Dedifferentiated amniotic fluid mesenchymal stem cell (primary cell): Measurements from ENCODE around the gene ARHGAP24.

Experiments used
- DNase-seq: peaks from one replicate; pipeline ENCODE4 v3.0.0-alpha.2; 2016; ENCODE audit errors: extremely low spot score

Gene ARHGAP24

DNA sequence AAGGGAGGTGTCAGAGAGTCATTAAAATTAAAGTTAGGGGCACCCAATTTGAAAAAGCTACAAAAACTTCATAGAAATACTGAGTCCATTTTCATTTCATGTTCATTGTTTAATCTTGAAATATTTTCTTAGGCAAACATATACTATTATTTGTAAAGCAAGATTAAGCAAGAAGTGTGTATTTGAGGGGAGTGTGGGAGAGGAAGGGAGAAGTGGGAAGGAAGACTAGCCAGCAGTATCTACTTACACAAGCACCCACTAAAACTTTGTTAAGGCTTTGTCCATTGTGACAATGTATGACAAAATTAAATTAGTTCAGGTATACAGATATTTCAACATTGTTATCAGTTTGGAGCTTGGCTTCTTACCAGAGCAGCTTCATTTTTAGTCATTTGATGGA, 222.9 kb downstream of the ARHGAP24 start:
- no peak for DNase-seq

DNA sequence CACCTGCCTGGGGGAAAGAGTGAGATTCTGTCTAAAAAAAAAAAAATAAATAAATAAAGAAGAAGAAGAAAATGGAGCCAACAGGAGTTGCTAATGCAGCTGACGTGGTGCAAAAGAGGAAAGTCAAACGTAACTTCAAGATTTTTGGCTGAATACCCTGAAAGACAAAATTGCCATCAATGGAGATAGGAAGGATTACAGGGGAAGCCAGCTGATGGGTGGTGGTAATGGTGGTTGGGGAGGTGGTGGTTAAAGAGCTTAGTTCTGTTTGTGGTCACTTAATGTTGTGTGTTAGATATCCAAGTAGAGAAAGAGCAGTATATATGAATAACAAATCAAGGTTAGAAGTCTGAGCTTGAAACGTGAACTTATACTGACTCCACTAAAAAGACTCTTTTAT, 225.4 kb downstream of the ARHGAP24 start:
- no peak for DNase-seq

DNA sequence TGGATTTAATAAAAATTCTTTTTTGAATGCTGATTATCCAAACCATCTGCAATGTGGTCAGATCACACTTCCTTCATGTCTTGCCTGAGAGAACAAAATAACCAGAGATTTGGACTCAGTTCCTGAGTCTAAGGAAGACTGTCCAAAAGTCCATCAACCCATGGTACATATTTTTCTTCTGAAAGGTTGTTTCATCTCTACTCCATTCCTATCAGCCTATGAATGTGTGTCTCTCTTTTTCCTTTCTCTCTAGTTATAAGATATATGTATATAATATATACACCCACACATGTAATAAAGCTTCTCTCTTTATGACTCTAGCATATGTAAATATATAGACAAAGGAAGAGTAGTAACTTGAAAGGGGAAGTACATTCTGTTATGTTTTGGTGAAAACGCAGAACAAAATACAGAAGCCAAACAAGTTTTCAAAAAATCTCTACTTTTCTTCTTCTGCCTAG, 226.9 kb downstream of the ARHGAP24 start:
- no peak for DNase-seq

DNA sequence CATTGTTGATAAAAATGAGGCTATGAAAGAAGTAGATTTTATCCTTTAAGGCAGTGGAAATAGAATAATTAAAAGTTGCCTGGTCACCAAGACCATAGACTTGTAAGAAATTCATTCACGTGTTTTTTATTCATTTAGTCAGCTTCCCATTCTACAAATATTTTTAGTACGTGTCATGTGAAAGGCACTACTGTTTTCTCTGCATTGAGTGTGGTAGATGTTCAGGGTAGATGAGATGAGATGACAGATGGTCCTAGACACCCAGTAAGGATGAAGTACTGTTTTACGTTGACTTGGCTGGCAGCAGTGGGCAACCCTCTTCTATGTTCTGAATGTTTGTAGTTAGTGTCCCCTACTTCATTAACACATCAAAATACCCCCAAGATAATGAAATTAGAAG, 228.1 kb downstream of the ARHGAP24 start:
- DNase-seq, result no peak

DNA sequence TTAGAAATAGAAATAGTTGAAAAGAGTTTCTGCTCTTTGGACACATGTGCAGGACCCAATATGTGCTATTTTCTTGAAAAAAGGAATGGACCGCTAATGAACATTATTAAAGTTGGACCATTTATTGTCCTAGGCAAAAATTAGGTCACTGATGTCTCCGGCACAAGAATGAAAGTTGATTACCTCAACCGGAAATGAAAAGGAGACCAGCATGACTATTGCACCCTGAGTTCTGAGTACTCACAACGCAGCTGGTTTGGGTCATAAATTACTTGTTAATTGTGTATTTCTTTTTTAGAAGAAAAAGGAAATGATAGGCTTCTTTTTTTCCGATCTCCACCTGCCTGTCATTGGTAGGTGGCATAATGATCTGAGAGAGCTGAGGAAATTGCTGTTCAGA, 232.7 kb downstream of the ARHGAP24 start:
- no peak for DNase-seq

DNA sequence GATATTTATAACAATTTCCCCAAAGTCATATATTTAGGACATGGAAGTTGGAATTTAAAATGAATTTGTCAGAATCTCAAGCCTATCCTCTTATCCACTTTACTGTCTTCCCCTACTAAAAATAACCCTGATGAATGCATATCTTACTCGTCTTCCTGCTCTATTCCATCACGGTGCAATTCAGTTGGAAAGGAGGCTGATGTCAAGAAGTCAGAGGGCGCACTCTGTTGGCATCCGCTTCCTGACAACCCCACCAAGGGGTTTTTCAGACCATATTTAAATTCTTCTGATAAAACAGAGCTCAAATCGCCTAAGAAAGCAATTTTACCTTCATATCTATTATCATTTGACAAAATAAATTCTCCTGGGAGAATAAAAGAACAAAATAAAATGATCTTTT, 233.5 kb downstream of the ARHGAP24 start:
- no peak for DNase-seq

DNA sequence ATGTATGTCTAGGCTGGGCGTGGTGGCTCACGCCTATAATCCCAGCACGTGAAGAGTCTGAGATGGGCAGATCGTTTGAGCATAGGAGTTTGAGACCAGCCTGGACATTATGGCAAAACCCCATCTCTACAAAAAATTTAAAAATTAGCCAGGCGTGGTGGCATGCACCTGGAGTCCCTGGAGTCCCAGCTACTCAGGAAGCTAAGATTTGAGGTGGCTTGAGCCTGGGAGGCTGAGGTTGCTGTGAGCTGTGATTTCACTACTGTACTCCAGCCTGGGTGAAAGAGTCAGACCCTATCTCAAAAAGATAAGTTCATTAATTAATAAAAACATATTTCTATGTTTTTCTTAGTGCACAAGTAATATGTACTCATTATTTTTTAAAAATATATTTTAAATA, 238.1 kb downstream of the ARHGAP24 start:
- no peak for DNase-seq

DNA sequence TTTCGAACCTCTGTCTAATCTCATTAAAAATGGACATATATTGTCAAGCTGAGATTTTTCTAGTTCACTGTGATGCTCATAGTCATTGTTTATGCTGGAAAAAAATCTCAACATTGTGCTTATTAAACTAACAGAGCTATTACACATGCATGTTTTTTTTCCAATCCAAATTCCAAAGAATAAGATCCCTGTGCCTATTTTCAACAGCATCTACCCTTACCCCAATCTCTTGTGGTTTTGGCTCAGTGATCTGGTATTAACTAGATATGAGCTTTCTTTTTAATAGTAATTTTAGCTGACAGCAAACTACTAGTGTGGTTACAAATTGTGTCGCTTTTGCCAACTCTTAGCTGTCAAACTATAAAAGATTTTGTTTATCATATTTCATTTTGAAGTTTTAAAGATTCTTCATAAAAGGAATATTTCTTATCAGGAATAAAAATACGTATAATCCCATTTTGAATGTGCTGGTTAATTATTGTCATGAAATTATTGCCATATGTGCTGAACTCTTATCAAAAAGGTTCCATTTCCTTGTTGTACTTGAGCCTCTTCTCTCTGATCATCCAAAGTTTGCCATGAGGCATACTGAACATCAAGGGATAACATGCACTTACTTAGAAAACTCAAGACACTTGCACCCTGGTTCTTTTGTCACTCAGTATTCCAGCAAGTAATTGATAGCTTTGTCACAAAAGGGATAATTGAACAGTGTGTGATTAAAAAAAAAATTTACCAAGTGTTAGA, 241.2 kb downstream of the ARHGAP24 start:
- peak; percentile 25 for DNase-seq

DNA sequence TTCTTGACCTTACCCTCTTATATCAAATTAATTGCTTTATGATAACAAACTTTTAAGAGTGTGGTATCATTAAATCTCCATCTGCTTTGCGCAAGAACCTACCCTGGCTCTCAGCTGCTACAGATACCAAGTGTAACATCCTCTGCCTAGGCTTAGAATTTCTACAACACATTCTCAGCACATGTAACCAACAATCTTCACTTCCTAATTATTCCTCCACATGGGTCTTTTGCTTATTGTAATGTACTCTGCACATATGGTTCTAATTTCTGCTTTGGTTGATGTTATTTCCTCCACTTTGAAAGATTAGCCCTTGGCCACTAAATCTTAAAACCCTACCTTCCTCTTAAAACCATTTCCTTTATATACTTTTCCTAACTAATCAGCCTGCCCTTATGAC, 242.4 kb downstream of the ARHGAP24 start:
- peak; percentile 21 for DNase-seq

DNA sequence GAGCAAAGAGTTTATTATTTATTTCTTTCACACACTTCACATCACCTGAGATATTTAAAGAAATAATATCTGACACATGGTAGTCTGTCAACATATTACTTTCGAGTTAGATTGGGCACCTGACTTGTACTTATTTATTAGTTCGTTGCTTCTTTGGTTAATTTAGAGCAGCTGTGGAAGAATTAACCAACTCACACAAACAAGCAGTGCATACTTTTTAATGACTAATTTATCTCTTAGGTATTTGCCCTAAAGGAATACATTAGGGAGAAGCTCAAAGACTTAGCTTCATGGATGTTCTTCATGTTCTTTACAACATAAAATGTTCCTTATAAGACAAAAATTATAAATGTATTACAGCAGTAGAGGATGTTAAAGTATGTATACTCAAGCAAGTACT, 242.9 kb downstream of the ARHGAP24 start:
- no peak for DNase-seq

DNA sequence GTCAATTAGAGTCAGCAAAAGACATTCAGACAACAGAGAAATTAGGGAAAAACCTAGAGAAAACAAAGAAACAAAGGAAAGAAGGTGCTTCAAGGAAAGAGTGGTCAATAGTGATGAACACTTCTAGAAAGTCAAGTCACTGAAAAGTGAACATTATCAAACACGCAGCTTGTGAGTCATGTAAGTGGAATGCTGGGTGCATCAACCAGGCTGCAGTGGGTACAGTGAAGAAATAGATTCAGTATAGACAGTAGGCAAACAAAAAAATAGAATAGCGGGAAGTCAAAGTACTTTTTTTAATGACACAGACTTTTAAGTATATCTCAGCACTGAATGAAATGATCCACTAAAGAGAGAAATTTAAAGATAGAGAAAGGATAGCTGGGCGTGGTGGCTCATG, 245.8 kb downstream of the ARHGAP24 start:
- DNase-seq, result no peak

DNA sequence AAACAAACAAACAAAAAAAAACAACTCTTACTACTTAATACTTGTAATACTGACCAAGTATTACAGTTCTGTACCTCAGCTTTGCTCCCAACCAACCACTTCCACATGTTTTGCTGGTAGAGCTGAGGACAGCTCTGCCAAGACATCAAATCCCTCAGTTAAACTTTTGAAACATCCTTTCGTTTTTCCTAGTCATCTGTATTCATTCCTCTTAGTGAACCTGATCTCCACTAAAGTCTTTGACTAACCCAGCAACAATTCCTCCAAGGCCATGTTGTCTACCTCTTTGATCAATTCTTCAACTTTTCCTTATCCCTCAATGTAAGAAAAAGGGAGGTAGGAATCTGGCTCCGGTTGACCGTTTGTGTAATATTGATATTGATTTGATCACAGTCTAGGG, 247.5 kb downstream of the ARHGAP24 start:
- no peak for DNase-seq

DNA sequence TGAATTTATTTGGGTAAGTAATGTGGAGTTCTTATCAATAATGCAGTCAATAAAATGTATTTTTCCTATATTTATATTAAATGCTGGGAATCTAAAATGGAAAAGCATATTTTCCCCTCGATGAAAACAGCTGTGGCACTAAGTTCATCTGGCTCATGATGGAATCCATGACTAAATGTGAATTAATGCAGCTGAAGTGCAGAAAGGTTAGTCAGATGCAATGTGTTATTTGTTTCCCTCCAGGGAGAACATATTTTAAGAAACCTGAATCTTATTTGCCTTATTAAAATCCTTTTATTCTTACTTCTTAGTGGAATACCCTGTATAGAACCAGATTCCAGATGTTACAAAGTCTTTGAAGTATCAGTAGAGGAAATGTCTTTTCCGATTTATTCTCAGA, 247.9 kb downstream of the ARHGAP24 start:
- DNase-seq, result no peak

DNA sequence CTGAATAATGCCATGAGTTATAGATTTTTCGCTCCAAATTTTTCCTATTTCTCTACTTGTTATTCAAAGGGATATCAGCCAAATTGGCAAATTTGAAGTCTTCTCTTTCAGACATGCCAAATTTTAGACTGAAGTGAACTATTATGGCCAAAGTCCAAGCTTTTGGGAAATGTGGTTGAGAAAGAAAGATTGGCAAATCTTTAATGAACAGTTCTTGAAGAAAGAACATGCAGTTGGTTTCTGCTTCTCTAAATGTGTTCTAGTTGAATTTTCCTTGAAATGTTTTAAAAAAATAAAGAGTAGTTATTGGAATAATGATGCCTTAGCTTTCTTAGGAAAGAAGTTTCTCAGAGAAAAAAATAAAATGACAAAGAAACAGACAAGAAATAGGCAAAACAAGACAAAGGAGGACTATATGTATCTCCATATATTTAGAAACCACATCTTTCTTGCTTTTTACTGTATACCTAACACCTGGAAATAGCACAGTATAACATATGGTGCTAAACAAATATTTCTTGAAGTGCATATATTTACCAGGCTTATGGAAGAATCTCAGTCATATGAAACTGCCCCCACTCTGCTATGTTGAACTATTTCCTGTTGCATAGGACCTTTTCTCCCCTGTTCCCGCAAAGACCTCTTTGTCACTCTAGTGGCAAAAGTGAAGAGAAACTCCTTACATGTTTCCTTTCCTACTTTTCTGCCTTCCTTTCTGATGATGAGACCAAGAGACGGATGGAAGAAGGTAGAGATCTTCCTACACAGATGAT, 250.0 kb downstream of the ARHGAP24 start:
- no peak for DNase-seq

DNA sequence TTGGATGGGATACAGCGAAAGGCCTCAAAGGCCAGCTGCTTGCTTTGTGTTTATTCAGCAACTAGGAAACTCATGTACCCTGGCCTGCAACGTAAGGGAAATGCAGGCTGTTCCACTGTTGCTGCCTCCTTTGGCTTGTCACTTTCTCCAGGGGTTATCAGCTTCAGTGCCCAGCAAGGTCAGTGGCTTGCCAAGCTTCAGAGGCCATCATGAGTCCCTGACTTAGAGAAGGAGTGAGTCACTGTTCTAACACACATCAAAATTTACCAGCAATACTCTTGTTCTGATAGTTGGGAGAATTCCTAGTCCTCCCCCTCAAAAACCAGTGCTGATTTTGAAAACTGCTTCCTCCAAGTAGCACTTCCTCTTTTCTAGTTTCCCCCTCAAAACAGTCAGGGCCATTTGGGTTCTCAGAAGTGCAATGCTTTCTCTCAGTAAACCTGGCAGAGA, 250.8 kb downstream of the ARHGAP24 start:
- no peak for DNase-seq

DNA sequence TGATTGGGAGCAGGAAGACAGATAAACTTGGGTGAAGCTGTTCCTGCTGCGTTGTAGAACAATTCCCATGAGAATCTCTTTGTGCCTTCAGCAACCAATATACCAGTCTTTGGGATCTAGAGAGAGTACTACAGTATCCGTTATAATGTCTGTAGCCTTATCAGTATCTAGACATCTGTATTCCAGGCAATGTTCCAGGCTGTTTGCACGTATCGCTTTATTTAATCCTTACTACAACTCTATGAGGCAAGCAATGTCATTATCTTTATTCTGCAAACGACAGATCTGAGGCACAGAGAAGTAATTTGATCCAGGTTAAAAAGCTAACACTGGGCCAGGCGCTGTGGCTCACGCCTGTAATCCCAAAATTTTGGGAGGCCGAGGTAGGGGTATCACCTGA, 251.6 kb downstream of the ARHGAP24 start:
- no peak for DNase-seq

DNA sequence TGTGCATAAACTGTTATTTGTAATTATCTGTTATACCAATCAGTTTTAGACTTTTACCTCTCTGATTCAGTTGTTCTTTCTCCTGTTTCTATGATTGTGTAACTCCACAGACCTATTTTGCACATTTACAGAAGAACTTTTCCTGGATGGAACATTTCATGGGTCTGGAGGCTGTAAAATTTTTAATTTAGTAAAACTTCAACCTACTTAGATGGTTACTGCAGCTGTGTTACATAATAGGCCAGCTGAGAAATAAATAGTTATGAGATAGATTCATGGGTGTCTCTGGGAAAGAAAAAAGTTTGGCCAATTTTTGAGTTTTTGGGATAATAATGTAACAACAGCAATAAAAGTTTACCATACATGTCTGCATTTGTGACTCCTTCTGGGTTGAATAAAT, 253.5 kb downstream of the ARHGAP24 start:
- no peak for DNase-seq

DNA sequence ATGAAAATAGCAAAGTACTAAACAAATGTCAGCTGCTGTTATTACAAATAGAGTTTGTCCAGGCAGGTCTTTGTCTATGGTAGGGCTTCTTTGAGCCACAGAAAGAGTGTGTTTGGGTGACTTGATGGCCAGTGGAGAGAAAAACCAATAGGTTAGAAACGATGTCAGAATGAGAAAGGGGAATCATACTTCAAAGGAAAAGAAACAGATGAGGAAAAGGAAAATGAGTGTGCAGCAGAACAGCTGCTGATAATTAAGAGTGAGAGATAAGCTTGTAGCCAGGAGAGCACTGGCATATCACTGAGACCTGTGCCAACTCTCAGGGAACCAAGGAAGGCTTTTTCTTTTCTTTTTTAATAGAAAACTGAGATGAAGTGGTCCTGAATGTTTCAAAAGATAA, 257.2 kb downstream of the ARHGAP24 start:
- DNase-seq, result no peak

DNA sequence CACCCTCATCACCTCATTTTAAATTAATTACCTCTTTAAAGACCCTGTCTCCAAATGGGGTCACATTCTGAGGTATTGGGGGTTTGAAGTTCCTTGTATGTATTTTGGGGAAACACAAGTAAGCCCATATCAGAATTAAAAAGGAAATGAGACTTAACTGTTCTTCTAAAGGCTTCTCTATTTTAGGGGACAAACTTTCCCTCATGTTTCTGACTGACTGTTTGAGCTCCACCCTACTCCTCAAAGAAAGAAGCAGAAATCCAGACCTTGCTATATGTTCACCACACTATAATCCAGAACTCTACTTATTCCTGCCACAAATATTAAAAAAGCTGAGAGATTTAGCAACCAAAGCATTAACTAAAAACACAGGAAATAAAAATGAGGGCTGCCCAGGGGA, 258.8 kb downstream of the ARHGAP24 start:
- no peak for DNase-seq

DNA sequence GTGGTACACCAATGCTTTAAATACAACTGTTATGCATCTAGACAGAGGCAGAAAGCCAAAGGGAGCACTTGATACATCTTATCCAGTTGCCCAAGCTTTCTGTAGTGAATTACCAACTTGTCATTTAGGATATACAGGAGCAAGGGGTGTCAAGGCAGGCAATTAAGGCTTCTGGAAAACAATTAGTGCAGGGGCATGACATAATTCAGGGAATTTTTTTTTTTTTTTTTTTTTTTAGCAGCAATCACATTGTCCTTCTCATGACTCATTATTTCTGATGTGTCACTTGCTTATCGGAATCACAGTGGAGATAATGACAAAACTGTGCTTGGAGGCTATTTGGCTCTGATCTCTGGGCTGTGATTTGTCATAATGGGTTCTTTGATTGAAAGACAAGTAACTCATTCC, 259.5 kb downstream of the ARHGAP24 start:
- no peak for DNase-seq

DNA sequence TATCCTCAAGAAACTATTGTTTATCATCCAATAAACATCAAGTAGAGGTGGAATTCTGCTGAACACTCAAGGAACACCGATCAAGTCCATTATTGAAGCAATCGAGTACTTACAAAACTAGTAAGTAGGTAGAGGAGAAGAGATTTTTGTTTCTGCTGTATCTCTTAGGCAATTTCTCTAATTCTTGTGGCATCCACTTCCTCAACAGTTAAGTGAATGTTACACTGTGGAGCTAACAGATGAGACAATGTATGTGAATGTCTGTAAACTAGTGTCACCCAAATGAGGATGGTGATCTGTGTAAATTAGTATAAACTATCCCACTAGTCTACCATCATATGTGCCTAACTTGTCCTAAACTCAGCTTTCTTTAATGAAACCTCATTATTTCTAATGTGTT, 261.6 kb downstream of the ARHGAP24 start:
- no peak for DNase-seq

DNA sequence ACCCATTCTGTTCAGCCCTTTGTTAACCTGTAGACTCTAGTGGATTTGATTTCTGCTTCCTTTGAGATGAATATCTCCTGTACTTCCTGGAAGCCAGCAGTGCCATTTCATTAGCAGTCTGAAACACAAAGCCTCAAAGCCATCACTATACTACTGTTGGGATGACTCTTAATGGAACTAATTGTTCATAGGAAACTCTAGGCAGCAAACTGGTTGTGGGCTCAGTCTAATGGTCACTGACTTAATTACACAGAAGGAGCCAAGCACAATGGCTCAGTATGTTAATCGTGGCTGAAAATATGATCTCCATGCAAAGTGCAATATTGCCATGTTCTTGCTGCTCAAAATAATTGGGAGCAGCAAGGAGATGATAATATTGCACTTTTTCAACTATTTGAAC, 262.3 kb downstream of the ARHGAP24 start:
- no peak for DNase-seq

DNA sequence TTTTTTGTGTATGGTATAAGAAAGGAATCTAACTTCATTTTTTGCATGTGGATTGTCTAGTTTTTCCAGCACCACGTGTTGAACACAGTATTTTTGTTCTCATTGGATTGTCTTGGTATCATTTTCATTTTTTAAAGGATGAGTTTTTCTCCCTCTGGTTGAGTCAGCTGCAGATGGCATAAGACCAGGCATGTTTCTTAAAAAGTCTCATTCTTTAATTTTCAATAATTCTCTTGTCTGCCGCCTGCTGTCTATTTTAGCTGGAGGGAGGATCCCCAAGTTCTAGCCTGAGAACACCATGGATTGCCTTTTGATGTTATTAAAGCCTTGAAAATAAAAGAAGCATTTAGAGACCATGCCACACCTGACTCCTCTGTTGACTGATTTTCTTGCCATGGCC, 263.8 kb downstream of the ARHGAP24 start:
- no peak for DNase-seq
